GM12872 (cell line): ENCODE data around the gene ADAD1.

ENCODE experiments used
- CTCF ChIP-seq: IDR thresholded peaks from 3 replicates; pipeline ENCODE4 v1.5.1; 2011; ENCODE audit warnings: low read depth, mild to moderate bottlenecking, low read length, moderate library complexity; ENCODE audit not compliant: insufficient read depth

The ADAD1 gene

GRCh38 chr4:122378711-122379110, at the start of gene ADAD1:
Gene ADAD1 (plus strand): TSS chr4:122379011. CDS start chr4:122380070, 1,059 bp downstream.
- TF ChIP-seq CTCF, result no peak

GRCh38 chr4:122329876-122330565, 48.8 kb upstream of the ADAD1 start:
- no peak for TF ChIP-seq CTCF

GRCh38 chr4:122331195-122331594, 47.6 kb upstream of the ADAD1 start:
- TF ChIP-seq CTCF, result no peak

GRCh38 chr4:122334828-122335227, 44.0 kb upstream of the ADAD1 start:
- TF ChIP-seq CTCF, result no peak

GRCh38 chr4:122341886-122342285, 36.9 kb upstream of the ADAD1 start:
- TF ChIP-seq CTCF, result no peak

- TF ChIP-seq CTCF, result no peak
Observed at GRCh38 chr4:122346036-122346435, 32.8 kb upstream of the ADAD1 start.

- no peak for TF ChIP-seq CTCF
Observed at GRCh38 chr4:122346503-122346902, 32.3 kb upstream of the ADAD1 start.
